Fibroblast of skin of scalp (primary cell): ENCODE measurements around the gene ATP6V0A1.

Experiments used
- DNase-seq: peaks from one replicate; pipeline ENCODE4 v3.0.0-alpha.2; 2013

The ATP6V0A1 gene

GRCh38 chr17:42563143-42563509 is 104.4 kb downstream of the ATP6V0A1 start:
- DNase-seq = no peak

- no peak for DNase-seq
Observed at GRCh38 chr17:42563543-42563942, 104.9 kb downstream of the ATP6V0A1 start.

- DNase-seq = no peak
Observed at GRCh38 chr17:42563950-42564349, 105.3 kb downstream of the ATP6V0A1 start.

- DNase-seq = no peak
Observed at GRCh38 chr17:42564815-42565522, 106.3 kb downstream of the ATP6V0A1 start.

DNA sequence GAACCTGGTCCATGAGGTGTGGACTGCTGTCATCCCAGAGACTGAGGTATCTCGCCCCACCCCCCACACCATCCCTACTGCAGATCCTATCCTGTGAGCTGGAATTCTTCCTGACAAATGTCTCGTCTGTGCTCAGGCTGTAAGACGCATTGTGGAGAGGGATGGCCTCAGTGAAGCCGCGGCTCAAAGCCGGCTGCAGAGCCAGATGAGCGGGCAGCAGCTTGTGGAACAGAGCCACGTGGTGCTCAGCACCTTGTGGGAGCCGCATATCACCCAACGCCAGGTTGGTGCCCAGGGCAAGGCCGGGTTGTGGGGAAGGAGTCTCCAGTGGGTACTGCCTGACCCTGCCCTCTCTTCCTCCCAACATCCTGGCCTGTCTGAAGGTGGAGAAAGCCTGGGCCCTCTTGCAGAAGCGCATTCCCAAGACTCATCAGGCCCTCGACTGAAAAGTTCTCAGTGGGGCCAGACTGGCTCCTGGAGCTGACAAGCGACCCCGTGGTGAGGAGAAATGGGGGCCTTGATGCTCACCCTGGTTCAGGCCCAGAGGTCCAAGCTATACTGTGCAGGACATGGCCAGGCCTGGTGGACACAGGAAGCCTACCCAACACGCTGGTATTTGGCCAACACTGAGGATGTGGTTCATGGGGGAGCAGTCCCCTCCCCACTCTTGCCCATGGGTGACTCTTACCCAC is 107.0 kb downstream of the ATP6V0A1 start:
- DNase-seq = no peak

- no peak for DNase-seq
Observed at GRCh38 chr17:42566215-42566882, 107.7 kb downstream of the ATP6V0A1 start.

DNA sequence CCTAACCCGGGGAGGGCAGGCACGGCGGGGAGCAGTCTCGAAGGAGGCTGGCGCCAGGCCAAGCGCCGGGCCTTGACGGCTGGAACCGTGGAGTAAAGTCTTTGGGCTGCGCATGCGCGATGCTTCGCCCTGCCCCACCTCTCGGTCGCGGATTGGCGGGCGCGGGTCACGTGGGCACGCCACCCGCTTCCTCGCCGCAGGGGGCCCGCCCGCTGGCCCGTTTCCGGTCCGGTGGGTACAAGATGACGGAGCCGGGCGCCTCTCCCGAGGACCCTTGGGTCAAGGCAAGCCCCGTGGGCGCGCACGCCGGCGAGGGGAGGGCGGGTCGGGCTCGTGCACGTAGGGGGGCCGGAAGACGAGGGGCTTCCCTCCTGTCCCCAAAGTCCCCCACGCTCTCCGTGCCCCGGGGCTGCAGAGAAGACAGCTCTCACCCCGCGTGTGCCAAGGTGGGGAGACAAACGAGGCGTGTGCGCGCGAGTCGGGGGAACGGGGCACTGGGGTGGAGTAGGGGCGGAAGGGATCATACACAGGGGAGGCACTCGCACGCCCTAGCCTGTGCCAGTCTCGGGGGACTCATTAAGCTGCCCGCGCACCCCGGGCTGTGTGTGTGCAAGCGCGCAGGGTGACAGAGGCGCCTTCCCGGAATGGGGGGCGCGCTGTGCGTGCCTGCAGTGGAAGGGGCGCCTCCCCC is 108.3 kb downstream of the ATP6V0A1 start, which contains the start of gene MLX:
Gene MLX, plus strand, starts transcription at position 218 of the 691 bp plus-strand sequence. Its CDS starts 25 bp downstream, at position 243.
- peak; percentile 93 for DNase-seq

DNA sequence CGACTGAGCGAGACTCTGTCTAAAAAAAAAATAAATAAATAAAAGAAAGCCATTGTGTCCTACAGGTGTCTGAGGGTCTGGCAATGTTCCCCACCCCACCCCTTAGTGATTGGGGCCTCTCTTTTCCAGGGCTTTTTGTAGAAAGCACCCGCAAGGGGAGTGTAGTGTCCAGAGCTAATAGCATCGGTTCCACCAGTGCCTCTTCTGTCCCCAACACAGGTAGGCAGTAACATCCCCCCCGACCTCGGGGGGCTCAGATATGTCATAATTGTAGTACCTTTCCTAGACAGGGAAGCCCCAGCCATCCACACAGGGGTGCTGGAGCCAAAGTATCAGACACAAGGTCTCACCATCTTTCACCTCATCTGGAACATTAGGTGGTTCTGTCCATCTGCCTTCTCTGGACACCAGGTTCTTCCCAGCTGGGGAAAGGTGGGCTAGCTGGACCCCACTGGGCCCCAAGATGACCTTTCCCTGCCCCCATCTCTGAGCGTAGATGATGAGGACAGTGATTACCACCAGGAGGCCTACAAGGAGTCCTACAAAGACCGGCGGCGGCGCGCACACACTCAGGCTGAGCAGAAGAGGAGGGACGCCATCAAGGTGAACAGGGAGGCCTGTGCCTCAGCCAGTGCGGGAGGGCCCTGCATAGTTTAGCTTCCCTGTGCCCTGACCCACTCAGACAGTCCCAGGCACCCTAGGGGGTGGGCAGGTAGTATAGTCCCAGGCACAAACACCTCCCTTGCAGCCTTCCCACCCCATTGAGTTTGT is 109.8 kb downstream of the ATP6V0A1 start:
- DNase-seq = no peak

DNA sequence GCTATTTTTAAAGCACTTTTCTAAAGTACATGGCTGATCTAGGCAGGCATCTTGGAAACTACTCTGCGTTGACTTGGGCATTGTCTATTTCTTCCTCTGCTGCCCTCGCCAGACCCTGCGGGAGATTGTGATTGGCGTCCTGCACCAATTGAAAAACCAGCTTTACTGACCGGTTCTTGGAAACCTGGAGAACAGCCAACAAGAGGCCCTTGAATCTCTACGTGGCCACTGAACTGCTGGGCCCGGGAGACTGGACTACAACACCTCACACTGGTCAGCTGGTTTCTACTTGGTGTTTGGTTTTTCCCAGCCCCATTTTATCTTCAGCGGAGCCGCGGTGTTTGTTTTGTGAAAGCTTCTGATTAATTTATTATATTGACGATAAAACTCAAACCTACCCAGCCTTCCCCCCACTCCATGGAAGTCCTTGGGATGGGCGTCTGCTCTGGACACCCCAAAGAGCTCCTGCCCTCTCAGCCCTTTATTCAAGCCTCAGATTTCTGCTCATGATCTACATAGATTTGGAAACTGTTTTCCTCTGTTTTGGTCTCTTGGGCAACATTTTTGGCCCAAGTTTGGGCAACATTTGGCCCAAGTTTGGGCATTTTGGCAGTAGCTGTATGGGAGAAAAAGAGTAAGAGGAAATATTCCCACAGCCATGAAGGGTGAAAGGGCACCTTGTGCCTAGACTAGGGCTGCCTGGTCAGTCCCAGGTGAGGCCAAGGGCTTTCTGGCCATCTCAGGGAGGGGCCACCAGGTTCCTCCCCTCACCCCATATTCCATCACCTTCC is 113.0 kb downstream of the ATP6V0A1 start:
- no peak for DNase-seq
